A549 (cell line): Measurements from ENCODE around the gene FGF19. TPM values are rescaled to one million over a fixed set of nuclear protein-coding genes. Genes with fewer than 3 reads are reported as not detected.

ENCODE experiments used
- ATAC-seq, 2 experiments: fragments of 200-7000 bp in 1 of 2; fragments of >200 bp in 1 of 2; cut with Nextera tagmentation in 1 of 2; cut with Tn5 transposase in 1 of 2; 3 replicates each; pipeline versions ENCODE4 v1.8.0 to v1.9.1; 2018 to 2020; ENCODE audit warnings: mild to moderate bottlenecking in 1 of 2, moderate library complexity in 1 of 2
- CTCF ChIA-PET: fragments of 300-600 bp; sonication (Branson Sonifier 250); formaldehyde crosslinking; extraction: SDS; loops from one replicate; lab custom pipeline; 2021; ENCODE audit warnings: antibody characterized with exemption, inconsistent platforms; lab: Yijun Ruan, JAX
- POLR2A ChIA-PET: fragments of 350-600 bp; formaldehyde crosslinking; extraction: SDS; loops from one replicate; lab custom pipeline; 2021; ENCODE audit warnings: antibody characterized with exemption, inconsistent platforms; lab: Yijun Ruan, JAX
- DNase-seq, 2 experiments: peaks; one replicate each; pipeline versions ENCODE4 v3.0.0 to v3.0.0-alpha.2; 2011 to 2016; ENCODE audit warnings: low read depth in 1 of 2, low spot score in 1 of 2
- FAIRE-seq: peaks from 2 replicates; lab custom pipeline; 2011; peaks lifted over from hg19 to GRCh38; lab: Jason Lieb, UNC
- H3K27ac ChIP-seq, 2 experiments: fragments of >200 bp; sonication (Bioruptor Twin); formaldehyde crosslinking; 3 replicates each; pipeline ENCODE4 v1.5.1; 2016 to 2017
- H3K4me1 ChIP-seq: fragments of >200 bp; sonication (Bioruptor Twin); formaldehyde crosslinking; 3 replicates; pipeline ENCODE4 v1.6.1; 2016
- H3K4me2 ChIP-seq: fragments of >200 bp; sonication (Bioruptor Twin); formaldehyde crosslinking; 3 replicates; pipeline ENCODE4 v1.6.1; 2016
- H3K4me3 ChIP-seq: fragments of >200 bp; sonication (Bioruptor Twin); formaldehyde crosslinking; 3 replicates; pipeline ENCODE4 v1.5.1; 2016
- H3K9me3 ChIP-seq: fragments of >200 bp; sonication (Bioruptor Twin); formaldehyde crosslinking; 3 replicates; pipeline ENCODE4 v1.6.1; 2016
- ATOH8 ChIP-seq: fragments of 250-450 bp; sonication (Bioruptor Pico); IDR thresholded peaks from 2 replicates; pipeline ENCODE4 v1.5.0; 2020; ENCODE audit warnings: low read depth, mild to moderate bottlenecking, moderate library complexity
- BHLHE40 ChIP-seq: IDR thresholded peaks from 2 replicates; pipeline ENCODE4 v1.6.1; 2012; ENCODE audit warnings: low read depth, low read length, inconsistent platforms
- CEBPB ChIP-seq, 2 experiments: fragments of >200 bp in 1 of 2; sonication (Bioruptor Twin) in 1 of 2; formaldehyde crosslinking in 1 of 2; IDR thresholded peaks; 2 replicates each; pipeline ENCODE4 v1.6.1; 2012 to 2016
- CTCF ChIP-seq: fragments of >200 bp; sonication (Bioruptor Twin); formaldehyde crosslinking; IDR thresholded peaks from 3 replicates; pipeline ENCODE4 v1.5.1; 2016
- EHMT2 ChIP-seq: fragments of 200-600 bp; sonication (generic); IDR thresholded peaks from 2 replicates; pipeline ENCODE4 v1.6.1; 2016; ENCODE audit warnings: antibody characterized with exemption, low read depth, mild to moderate bottlenecking, moderate library complexity
- EP300 ChIP-seq, 2 experiments: fragments of >200 bp; sonication (Bioruptor Twin); formaldehyde crosslinking; IDR thresholded peaks; 2 replicates in 1 of 2; 3 replicates in 1 of 2; pipeline ENCODE4 v1.6.1; 2016 to 2017
- FOSL2 ChIP-seq, 2 experiments: fragments of 450-650 bp in 1 of 2; fragments of >200 bp in 1 of 2; sonication (Bioruptor Twin) in 1 of 2; formaldehyde crosslinking; IDR thresholded peaks; 2 replicates each; pipeline versions ENCODE4 v1.5.0 to v1.6.1; 2016 to 2020; ENCODE audit warnings: mild to moderate bottlenecking in 1 of 2, moderate library complexity in 1 of 2
- FOXS1 ChIP-seq: fragments of 250-450 bp; sonication (Bioruptor Pico); IDR thresholded peaks from 2 replicates; pipeline ENCODE4 v1.5.0; 2020; ENCODE audit warnings: mild to moderate bottlenecking, moderate library complexity
- GATA3 ChIP-seq: IDR thresholded peaks from 2 replicates; pipeline ENCODE4 v1.6.1; 2012; ENCODE audit warnings: borderline replicate concordance
- HDAC2 ChIP-seq: fragments of 200-600 bp; sonication (generic); IDR thresholded peaks from 2 replicates; pipeline ENCODE4 v1.6.1; 2016
- HES2 ChIP-seq: fragments of >200 bp; sonication (Bioruptor Twin); formaldehyde crosslinking; IDR thresholded peaks from 2 replicates; pipeline ENCODE4 v1.6.1; 2016
- HOXB5 ChIP-seq: fragments of 250-450 bp; sonication (Bioruptor Pico); IDR thresholded peaks from 2 replicates; pipeline ENCODE4 v1.5.0; 2020; ENCODE audit warnings: mild to moderate bottlenecking, moderate library complexity
- JUN ChIP-seq, 2 experiments: fragments of >200 bp; sonication (Bioruptor Twin); formaldehyde crosslinking; IDR thresholded peaks; 2 replicates in 1 of 2; 3 replicates in 1 of 2; pipeline ENCODE4 v1.6.1; 2016 to 2017
- MAFK ChIP-seq: fragments of 450-650 bp; IDR thresholded peaks from 2 replicates; pipeline ENCODE4 v1.6.1; 2014; ENCODE audit not compliant: partially characterized antibody
- NR3C1 ChIP-seq: fragments of >200 bp; sonication (Bioruptor Twin); formaldehyde crosslinking; IDR thresholded peaks from 3 replicates; pipeline ENCODE4 v1.6.1; 2017
- PBX3 ChIP-seq: IDR thresholded peaks from 2 replicates; pipeline ENCODE4 v1.6.1; 2012
- RAD21 ChIP-seq, 2 experiments: fragments of >200 bp in 1 of 2; sonication (Bioruptor Twin) in 1 of 2; formaldehyde crosslinking in 1 of 2; IDR thresholded peaks in 1 of 2; conservative IDR thresholded peaks in 1 of 2; 2 replicates in 1 of 2; 3 replicates in 1 of 2; pipeline ENCODE4 v1.6.1; 2012 to 2018; ENCODE audit warnings: inconsistent platforms in 1 of 2
- RARB ChIP-seq: fragments of 250-450 bp; sonication (Bioruptor Pico); IDR thresholded peaks from 2 replicates; pipeline ENCODE4 v1.8.0; 2021; ENCODE audit warnings: mild to moderate bottlenecking, moderate library complexity
- SMC3 ChIP-seq: fragments of >200 bp; sonication (Bioruptor Twin); formaldehyde crosslinking; IDR thresholded peaks from 3 replicates; pipeline ENCODE4 v1.6.1; 2018; ENCODE audit warnings: inconsistent platforms
- SREBF2 ChIP-seq: fragments of 450-650 bp; IDR thresholded peaks from 2 replicates; pipeline ENCODE4 v1.6.1; 2014; ENCODE audit warnings: mild to moderate bottlenecking, moderate library complexity
- ZC3H11A ChIP-seq: fragments of 450-650 bp; IDR thresholded peaks from 2 replicates; pipeline ENCODE4 v1.6.1; 2014; ENCODE audit warnings: antibody characterized with exemption, mild to moderate bottlenecking
- ZFP36 ChIP-seq: fragments of 450-650 bp; IDR thresholded peaks from 2 replicates; pipeline ENCODE4 v1.6.1; 2014; ENCODE audit warnings: borderline replicate concordance; ENCODE audit not compliant: partially characterized antibody
- ZNF302 ChIP-seq: fragments of 250-450 bp; sonication (Bioruptor Pico); IDR thresholded peaks from 2 replicates; pipeline ENCODE4 v1.9.0; 2021; ENCODE audit warnings: inconsistent platforms, mild to moderate bottlenecking, moderate library complexity
- ZSCAN20 ChIP-seq: fragments of 250-450 bp; sonication (Bioruptor Pico); IDR thresholded peaks from 2 replicates; pipeline ENCODE4 v1.8.0; 2022; ENCODE audit warnings: mild to moderate bottlenecking, moderate library complexity
- WGBS: methylation state at CpG from one replicate; pipeline ENCODE4 v1.1.6; 2017; ENCODE audit errors: missing lambda C conversion rate; 5-methylcytosine and 5-hydroxymethylcytosine counted together
- polyA plus RNA-seq, 4 experiments: library from polyadenylated mRNA; depleted of rRNA in 3 of 4; stranded (reverse); fragments of >200 nt; fragmentation: RNase III in 1 of 4; extraction: RNeasy Plus Mini Kit Qiagen cat#74134 plus additional on column Dnase treatment in 1 of 4; gene quantifications; 2 replicates in 3 of 4; 3 replicates in 1 of 4; pipeline ENCODE4 v1.2.3, GENCODE V29; 2011 to 2017

The FGF19 gene
- polyA plus RNA-seq, 2 of the 4 experiments (the other 2 are of a cell fraction): 0.05 to 0.31 TPM

DNA sequence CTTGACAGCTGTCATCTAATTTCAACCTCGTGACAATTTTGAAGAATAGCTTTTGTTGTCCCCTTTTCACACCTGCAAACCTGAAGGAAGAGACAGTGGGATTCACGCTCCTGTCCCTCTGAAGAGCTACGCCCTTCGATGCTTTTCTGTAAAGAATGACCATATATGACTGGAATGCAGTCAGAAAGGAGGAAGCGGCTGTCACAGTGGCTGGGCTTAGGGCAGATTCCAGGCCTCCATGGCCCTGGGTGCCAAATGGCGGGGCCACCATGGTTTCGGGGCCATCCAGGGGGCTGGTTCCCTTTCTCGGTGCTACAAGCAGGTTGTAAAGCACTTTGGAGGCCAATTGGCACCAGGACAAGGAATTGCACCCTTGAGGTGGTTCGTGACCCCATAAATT, 22.2 kb upstream of the FGF19 start (continued):
- no peak for TF ChIP-seq HES2

DNA sequence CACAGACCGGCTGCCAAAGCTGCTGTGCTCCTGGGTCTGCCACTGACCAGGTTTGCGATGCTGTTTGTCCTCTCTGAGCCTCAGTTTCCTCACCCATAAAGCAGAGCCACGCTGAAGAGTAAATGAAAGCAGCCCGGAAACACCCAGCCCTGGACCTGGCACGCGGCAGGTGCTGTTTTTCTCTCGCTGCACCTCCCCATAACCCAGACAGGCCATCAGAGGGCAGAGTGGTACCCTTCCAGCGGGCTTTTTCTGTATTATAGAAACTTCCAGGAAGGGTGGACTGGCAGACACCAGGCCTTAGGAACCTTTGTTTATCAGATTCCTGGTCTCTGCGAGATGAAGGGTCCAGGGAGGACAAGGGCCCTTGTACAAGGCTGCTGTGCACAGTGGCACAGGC, 17.9 kb upstream of the FGF19 start:
- H3K4me1 ChIP-seq: no peaks in the 10 kb centered on the region
- ATAC-seq: peak; percentile 66 to 70; a peak in 4 of 6 replicates
- 25% methylated on average over 9 of the region's 9 CpGs for WGBS
- POLR2A ChIA-PET: no interaction called here
- no peak for FAIRE-seq
- no peaks in the 10 kb centered on the region for H3K9me3 ChIP-seq
- H3K4me2 ChIP-seq: no peak overlapping the region
- H3K27ac ChIP-seq: no peak overlapping the region
- peak in 1 of 2 experiments; percentile 20 for DNase-seq
- H3K4me3 ChIP-seq: no peak overlapping the region
- CTCF ChIA-PET: interaction anchor here (0.5 to 1.8 kb wide), 14 partner anchors 8 to 475 kb away, joined by 3 to 5 read pairs (median 4); no protein-coding TSS in a partner anchor
- TF ChIP-seq PBX3 (no peak), CTCF (peak; percentile 31), RAD21 (conservative IDR thresholded peaks at IDR 0.05 in 1 of 2, IDR thresholded peaks at IDR 0.05 in 1 of 2) (peak; percentile 47 to 52), HOXB5 (no peak), FOSL2 (IDR thresholded peaks at IDR 0.05) (no peak), FOSL2 (CRISPR knock-in tag; IDR thresholded peaks at IDR 0.05) (no peak), HDAC2 (no peak), ATOH8 (CRISPR knock-in tag) (no peak), ZSCAN20 (CRISPR knock-in tag) (no peak), RARB (CRISPR knock-in tag) (no peak), HES2 (no peak), NR3C1 (no peak), FOXS1 (CRISPR knock-in tag) (no peak), SREBF2 (no peak), SMC3 (peak; percentile 33; the same call in 2 of the 3 replicates), ZNF302 (no peak), MAFK (no peak), BHLHE40 (no peak), CEBPB (IDR thresholded peaks at IDR 0.05) (no peak), ZC3H11A (no peak), EHMT2 (no peak), EP300 (IDR thresholded peaks at IDR 0.05) (no peak), JUN (IDR thresholded peaks at IDR 0.05) (no peak), GATA3 (no peak), ZFP36 (no peak)
